ENCODE results near the gene TNFAIP1.

TNFAIP1 gene

DNA sequence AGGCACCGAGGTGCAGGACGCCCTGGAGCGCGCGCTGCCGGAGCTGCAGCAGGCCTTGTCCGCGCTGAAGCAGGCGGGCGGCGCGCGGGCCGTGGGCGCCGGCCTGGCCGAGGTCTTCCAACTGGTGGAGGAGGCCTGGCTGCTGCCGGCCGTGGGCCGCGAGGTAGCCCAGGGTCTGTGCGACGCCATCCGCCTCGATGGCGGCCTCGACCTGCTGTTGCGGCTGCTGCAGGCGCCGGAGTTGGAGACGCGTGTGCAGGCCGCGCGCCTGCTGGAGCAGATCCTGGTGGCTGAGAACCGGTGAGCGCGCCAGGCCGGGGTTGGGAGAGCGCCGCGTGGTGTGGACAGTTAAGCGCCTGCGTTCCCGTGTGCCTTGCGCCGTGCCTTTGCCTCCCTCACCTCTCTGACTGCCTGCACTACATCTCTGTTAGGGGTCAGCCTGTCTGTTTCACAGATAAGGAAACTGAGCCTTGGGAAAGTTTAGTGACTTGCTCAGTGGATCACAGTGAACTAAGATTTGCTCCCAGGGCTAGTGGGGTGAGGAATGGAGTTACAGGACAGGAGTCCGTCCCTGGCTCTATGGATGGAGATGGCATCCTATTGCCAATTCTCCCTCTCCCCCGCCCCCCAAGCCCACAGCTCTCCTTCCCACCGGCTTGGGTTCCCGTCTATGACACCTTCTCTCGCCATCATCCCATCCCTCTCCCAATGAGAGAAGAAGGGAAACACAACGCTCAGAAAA, 36.8 kb downstream of the TNFAIP1 start:
- DNase-seq: peak; percentile 49

GRCh38 chr17:28372945-28373274, 37.3 kb downstream of the TNFAIP1 start:
- DNase-seq: no peak

DNA sequence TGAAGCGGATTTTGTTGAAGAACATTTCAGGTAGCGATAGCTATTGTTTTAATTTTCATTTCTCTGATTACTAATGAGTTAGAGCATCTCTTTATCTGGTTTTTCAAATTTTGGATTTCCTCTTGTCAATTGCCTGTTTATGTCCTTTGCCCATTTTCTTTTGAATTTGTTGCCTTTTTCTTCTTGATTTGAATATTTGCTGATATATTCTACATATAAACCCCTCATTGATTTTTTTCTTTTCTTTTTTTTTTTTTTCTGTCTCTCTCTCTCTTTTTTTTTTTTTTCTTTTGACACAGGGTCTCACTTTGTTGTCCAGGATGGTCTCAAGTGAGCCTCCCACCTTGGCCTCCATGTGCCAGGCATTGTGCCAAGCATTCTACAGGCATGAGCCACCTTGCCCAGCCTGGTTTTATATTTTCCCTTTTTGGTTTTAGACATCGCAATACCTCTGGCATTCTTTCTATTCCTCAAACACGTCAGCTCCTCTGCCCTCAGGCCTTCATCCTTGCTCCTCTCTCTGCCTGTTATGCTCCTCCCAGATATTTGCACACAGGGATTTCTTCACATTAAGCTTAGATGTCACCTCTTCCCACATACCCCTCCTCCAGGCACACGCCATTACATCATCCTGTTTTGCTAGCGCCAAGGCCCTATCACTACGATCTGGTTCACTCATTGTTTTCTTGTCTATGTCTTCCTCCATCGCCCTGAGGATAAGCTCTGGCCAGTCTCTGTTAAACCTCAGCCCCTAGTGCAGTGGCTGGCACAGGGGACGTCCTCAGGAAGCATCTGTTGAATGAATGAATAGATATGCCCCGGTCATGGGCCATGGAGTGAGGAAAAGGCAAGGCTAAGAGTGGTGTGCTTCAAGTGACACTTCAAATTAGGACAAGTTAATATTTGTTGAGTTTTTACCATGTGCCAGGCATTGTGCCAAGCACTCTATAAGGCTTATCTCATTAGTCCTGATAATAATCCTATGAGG, 44.5 kb downstream of the TNFAIP1 start:
- DNase-seq: no peak

DNA sequence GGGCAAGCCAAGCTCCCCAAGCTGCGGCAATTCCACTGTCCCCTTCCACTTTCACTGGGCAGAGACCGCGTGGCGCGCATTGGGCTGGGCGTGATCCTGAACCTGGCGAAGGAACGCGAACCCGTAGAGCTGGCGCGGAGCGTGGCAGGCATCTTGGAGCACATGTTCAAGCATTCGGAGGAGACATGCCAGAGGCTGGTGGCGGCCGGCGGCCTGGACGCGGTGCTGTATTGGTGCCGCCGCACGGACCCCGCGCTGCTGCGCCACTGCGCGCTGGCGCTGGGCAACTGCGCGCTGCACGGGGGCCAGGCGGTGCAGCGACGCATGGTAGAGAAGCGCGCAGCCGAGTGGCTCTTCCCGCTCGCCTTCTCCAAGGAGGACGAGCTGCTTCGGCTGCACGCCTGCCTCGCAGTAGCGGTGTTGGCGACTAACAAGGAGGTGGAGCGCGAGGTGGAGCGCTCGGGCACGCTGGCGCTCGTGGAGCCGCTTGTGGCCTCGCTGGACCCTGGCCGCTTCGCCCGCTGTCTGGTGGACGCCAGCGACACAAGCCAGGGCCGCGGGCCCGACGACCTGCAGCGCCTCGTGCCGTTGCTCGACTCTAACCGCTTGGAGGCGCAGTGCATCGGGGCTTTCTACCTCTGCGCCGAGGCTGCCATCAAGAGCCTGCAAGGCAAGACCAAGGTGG, 45.7 kb downstream of the TNFAIP1 start:
- DNase-seq: no peak

DNA sequence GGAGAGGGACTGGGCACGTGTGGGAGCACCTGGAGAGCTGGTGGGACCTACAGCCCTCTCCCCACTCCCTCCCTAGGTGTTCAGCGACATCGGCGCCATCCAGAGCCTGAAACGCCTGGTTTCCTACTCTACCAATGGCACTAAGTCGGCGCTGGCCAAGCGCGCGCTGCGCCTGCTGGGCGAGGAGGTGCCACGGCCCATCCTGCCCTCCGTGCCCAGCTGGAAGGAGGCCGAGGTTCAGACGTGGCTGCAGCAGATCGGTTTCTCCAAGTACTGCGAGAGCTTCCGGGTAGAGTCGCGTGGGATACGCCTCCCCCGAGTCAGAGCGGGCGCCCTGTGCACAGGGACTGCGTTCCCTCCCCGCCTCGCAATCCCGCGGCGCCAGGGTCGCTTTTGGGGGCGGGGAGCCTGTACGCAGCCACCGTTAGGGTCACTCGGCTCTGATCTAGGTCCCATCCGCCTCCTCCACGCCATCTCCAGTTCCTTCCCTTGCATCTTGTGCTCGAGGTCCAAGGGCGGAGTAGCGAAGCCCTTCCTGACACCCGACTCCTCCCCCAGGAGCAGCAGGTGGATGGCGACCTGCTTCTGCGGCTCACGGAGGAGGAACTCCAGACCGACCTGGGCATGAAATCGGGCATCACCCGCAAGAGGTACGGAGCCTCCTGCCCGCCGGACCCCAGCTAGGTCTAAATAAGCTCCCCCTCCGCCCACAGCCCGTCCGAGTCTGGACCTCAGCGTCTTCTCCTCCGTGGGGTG, 48.9 kb downstream of the TNFAIP1 start:
- DNase-seq: no peak

DNA sequence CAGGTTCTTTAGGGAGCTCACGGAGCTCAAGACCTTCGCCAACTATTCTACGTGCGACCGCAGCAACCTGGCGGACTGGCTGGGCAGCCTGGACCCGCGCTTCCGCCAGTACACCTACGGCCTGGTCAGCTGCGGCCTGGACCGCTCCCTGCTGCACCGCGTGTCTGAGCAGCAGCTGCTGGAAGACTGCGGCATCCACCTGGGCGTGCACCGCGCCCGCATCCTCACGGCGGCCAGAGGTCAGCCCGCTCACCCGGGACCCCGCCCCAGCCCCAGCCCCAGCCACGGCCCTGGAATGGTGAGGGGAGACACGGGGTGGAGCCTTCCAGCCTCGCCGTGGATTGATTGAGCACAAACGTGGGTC, 49.5 kb downstream of the TNFAIP1 start:
- no peak for DNase-seq

- no peak for DNase-seq
Measured at GRCh38 chr17:28385406-28385805, 49.8 kb downstream of the TNFAIP1 start.

DNA sequence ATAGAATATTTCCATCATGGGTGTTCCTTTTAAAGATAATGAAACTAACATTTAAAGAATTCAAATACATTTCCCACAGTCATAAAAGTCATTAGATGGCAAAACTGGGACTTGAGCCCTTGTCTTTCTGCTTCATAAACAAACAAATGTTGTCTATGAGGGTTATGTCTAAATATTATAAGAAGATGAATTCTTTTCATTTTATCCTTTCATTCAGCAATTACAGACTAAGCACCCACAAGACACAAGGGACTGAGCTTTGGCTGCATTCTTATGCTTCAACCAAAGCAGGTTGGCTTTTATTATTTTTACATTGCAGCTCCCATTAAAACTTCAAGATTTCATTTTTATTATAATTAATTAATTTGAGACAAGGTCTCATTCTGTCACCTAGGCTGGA, 50.8 kb downstream of the TNFAIP1 start:
- no peak for DNase-seq

DNA sequence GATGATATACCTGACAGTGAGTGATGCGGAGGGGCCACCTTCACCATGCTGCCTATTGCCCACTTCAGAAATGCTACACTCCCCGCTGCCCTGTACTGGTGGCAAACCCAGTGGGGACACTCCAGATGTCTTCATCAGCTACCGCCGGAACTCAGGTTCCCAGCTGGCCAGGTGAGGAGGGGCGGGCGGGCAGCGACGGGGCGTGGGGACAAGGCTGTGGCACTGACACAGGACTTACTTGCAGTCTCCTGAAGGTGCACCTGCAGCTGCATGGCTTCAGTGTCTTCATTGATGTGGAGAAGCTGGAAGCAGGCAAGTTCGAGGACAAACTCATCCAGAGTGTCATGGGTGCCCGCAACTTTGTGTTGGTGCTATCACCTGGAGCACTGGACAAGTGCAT, 52.5 kb downstream of the TNFAIP1 start:
- DNase-seq: no peak

DNA sequence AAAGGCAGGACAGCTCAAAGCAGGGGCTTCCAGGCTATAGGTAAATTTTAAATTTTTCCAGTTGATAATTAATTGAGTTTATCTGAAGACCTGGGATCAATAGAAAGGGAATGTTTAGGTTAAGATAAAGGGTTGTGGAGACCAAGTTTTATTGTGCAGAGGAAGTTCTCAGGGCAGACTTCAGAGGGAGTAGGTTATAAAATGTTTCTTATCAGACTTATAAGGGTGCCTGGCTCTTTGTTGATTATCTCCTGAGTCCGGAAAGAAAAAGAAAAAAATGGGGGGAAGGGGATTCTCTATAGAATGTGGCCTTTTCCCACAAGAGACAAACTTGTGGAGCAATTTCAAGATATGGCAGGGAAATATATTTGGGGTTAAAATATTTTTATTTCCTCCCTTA, 54.6 kb downstream of the TNFAIP1 start:
- DNase-seq: no peak

GRCh38 chr17:28390563-28390962, 55.0 kb downstream of the TNFAIP1 start:
- no peak for DNase-seq

GRCh38 chr17:28390984-28391383, 55.4 kb downstream of the TNFAIP1 start:
- no peak for DNase-seq

DNA sequence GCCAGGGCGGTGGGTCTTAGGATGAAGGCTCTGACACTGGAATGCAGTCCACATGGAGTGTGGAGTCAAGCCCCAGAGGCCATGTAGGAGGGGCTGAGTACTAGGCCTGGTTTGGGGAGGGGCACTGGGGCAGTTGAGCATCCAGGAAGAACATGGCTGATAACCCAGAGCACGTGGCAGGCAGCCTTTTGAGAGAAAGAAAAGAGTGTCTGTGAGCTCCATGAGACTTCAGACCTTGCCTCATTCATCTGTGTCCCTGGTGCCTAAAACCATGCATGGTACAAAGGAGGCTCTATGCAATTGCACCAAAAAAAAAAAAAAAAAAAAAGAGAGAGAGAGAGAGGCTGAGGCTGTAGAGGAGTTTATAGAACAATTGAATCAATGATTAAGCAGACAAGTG, 55.8 kb downstream of the TNFAIP1 start:
- no peak for DNase-seq

GRCh38 chr17:28392491-28392890, 56.9 kb downstream of the TNFAIP1 start:
- no peak for DNase-seq

- no peak for DNase-seq
Measured at GRCh38 chr17:28394337-28395116, 59.0 kb downstream of the TNFAIP1 start.

DNA sequence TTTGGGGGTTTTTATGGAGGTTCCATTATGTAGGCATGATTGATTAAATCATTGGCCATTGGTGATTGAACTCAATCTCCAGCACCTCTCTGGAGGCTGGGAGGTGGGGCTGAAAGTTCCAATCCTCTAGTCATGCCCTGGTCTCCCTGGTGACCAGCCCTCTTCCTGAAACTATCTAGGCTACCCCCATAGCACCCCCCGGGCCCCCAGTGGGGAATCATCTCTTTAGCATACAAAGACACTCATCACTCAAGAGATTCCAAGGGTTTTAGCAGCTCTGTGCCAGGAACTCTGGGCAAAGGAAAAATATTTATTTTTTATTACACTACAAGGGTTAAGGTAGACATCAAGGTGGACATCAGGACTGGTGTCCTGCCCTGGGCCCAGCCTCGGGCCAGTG, 59.9 kb downstream of the TNFAIP1 start:
- DNase-seq: no peak

- no peak for DNase-seq
Measured at GRCh38 chr17:28395968-28396367, 60.4 kb downstream of the TNFAIP1 start.
